Large intestine (tissue), 3 donors: ENCODE results near the gene NUDT7. TPM values are rescaled to one million over a fixed set of nuclear protein-coding genes. Genes with fewer than 3 reads are reported as not detected.

Source experiments
- DNase-seq, 2 donors: peaks; one replicate each; pipeline versions ENCODE4 v3.0.0 to v3.0.0-alpha.2; 2013
- H3K27ac ChIP-seq: one replicate; pipeline ENCODE4 v1.5.1; 2013; ENCODE audit warnings: low read length
- H3K27me3 ChIP-seq: 2 replicates; pipeline ENCODE4 v1.6.1; 2013; ENCODE audit warnings: low read length; ENCODE audit not compliant: control insufficient read depth, insufficient read depth
- H3K36me3 ChIP-seq: 2 replicates; pipeline ENCODE4 v1.6.1; 2013; ENCODE audit warnings: low read length; ENCODE audit not compliant: control insufficient read depth, insufficient read depth
- H3K4me1 ChIP-seq: one replicate; pipeline ENCODE4 v1.6.1; 2013; ENCODE audit warnings: low read length; ENCODE audit not compliant: control insufficient read depth, insufficient read depth
- H3K4me3 ChIP-seq: one replicate; pipeline ENCODE4 v1.5.1; 2013; ENCODE audit warnings: low read length
- H3K9me3 ChIP-seq: one replicate; pipeline ENCODE4 v1.6.1; 2013; ENCODE audit warnings: mild to moderate bottlenecking, low read depth, low read length, moderate library complexity; ENCODE audit not compliant: control insufficient read depth
- WGBS: methylation state at CpG from one replicate; pipeline ENCODE4 v1.1.5; 2013; ENCODE audit warnings: low lambda C conversion rate; ENCODE audit not compliant: insufficient coverage; 5-methylcytosine and 5-hydroxymethylcytosine counted together
- polyA plus RNA-seq: library from polyadenylated mRNA; unstranded; fragments of 120-200 nt; gene quantifications from one replicate; pipeline ENCODE4 v1.2.1, GENCODE V29; 2013

The NUDT7 gene
- polyA plus RNA-seq, 1 donor: 14.2 TPM

DNA sequence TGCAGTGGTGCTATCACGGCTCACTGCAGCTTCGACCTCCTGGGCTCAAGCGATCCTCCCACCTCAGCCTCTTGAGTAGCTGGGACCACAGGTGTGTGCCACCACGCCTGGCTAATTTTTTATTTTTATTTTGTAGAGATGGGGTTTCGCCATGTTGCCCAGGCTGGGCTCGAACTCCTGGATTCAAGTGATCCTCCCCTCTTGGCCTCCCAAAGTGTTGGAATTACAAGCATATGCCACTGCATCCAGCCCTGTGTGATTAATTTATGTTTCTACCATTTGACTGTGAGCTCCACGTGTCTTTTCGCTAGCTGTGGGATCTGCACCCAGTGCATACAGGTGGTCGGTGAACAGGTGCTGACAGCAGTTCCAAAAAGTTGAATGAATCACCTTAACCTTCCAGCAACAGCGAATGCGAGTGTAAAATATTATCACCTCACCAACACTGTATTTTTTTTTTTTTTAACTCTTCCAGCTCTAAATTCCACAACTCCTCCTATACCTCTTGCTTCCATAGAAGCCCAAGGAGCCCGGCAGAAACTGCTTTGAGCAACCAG, 484 bp upstream of the NUDT7 start:
- H3K27ac ChIP-seq: peak overlapping the region; percentile 21
- no peaks in the 10 kb centered on the region for H3K27me3 ChIP-seq
- H3K4me3 ChIP-seq: peak overlapping the region; percentile 20
- no peaks in the 10 kb centered on the region for H3K36me3 ChIP-seq
- H3K4me1 ChIP-seq: peaks cover 5% of the 10 kb centered on the region
- no peak for DNase-seq
- WGBS: 30% methylated on average over 2 of the region's 12 CpGs
- H3K9me3 ChIP-seq: no peaks in the 10 kb centered on the region

DNA sequence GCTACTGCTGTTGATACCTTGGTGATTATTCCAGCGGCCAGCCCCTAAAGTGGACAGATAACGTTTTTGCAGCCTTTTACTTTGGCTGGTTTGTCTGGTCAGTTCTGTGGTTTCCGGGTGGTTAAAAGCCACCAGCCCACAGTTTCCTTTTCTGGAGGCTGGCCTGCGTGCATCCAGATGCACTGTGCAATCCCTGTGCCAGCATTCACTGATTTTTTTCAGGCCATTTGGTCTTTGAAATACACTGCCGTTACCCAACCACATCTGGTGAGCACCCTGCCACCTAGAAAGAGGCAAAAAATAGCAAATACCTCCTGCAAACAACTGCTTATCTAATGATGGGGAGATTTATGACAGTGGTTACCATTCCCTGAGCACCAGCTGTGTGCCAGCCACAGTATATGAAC, 797 bp downstream of the NUDT7 start:
- Histone ChIP-seq H3K36me3 (no peaks in the 10 kb centered on the region), H3K27me3 (no peaks in the 10 kb centered on the region), H3K27ac (peak overlapping the region; percentile 67), H3K4me3 (peak overlapping the region; percentile 56), H3K4me1 (peaks cover 5% of the 10 kb centered on the region), H3K9me3 (no peaks in the 10 kb centered on the region)
- no CpG with 5 or more reads among the region's 5 CpGs for WGBS
- no peak for DNase-seq

DNA sequence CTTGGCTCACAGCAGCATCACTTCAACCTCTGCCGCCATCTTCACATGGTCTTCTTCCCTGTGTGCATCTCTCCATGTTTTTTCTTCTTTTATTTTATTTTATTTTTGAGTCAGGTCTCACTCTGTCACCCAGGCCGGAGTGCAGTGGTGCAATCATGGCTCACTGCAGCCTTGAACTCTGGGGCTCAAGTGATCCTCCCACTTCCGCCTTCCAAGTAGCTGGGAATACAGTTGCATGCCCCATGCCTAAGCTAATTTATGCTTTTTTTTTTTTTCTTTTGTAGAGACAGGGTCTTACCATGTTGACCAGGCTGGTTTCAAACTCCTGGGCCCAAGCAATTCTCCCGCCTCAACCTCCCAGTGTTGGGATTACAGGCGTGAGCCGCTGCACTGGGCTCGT, 1.9 kb downstream of the NUDT7 start:
- 100% methylated on average over 1 of the region's 7 CpGs for WGBS
- peaks cover 5% of the 10 kb centered on the region for H3K4me1 ChIP-seq
- H3K36me3 ChIP-seq: no peaks in the 10 kb centered on the region
- no peaks in the 10 kb centered on the region for H3K9me3 ChIP-seq
- no peak for DNase-seq
- no peak overlapping the region for H3K4me3 ChIP-seq
- no peak overlapping the region for H3K27ac ChIP-seq
- no peaks in the 10 kb centered on the region for H3K27me3 ChIP-seq

DNA sequence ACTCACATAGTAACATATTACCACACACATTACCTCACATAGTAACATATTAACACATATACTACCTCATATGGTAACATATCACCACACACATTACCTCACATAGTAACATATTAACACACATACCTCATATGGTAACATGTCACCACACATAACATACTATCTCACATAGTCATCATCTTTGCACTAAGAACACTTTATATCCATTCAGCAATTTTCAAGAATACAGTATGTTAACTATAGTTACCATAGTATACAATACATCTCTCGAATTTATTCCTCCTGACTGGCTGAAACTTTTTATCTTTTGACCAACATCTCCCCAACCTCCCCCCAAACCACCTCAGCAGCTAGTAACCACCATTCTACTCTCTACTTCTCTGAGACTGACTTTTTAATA, 7.6 kb downstream of the NUDT7 start:
- DNase-seq: no peak
- no peaks in the 10 kb centered on the region for H3K27me3 ChIP-seq
- H3K27ac ChIP-seq: no peak overlapping the region
- no CpG with 5 or more reads among the region's 1 CpG for WGBS
- no peaks in the 10 kb centered on the region for H3K4me1 ChIP-seq
- H3K4me3 ChIP-seq: no peak overlapping the region
- H3K9me3 ChIP-seq: no peaks in the 10 kb centered on the region
- H3K36me3 ChIP-seq: no peaks in the 10 kb centered on the region

DNA sequence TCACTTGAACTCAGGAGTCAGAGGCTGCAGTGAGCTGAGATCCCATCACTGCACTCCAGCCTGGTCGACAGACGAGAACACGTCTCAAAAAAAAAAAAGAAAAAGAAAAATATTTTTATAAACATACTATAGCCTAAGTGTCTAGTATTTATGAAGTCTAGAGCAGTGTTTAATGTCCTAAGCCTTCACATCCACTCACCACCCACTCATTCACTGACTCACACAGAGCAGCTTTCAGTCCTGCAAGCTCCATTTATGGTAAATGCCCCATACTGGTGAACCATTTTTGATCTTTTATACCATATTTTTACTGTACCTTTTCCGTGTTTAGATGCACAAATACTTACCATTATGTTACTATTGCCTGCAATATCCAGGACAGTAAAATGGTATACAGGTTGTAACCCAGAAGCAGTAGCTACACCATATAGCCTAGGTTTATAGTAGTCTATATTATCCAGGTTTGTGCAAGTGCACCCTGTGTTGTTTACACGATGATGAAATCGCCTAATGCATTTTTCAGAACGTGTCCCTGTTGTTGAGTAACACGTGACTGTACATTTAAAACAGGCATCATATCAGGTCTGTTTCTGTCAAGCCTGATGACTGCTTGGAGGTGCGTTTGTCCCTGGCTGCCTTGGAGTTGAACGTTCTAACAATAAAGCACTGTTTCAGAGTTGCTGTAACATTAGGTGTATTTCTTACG, 10.1 kb downstream of the NUDT7 start:
- H3K27me3 ChIP-seq: no peaks in the 10 kb centered on the region
- H3K4me1 ChIP-seq: no peaks in the 10 kb centered on the region
- H3K9me3 ChIP-seq: no peaks in the 10 kb centered on the region
- no peak overlapping the region for H3K27ac ChIP-seq
- no peak for DNase-seq
- no peaks in the 10 kb centered on the region for H3K36me3 ChIP-seq
- H3K4me3 ChIP-seq: no peak overlapping the region
- WGBS: 80% methylated on average over 1 of the region's 11 CpGs

DNA sequence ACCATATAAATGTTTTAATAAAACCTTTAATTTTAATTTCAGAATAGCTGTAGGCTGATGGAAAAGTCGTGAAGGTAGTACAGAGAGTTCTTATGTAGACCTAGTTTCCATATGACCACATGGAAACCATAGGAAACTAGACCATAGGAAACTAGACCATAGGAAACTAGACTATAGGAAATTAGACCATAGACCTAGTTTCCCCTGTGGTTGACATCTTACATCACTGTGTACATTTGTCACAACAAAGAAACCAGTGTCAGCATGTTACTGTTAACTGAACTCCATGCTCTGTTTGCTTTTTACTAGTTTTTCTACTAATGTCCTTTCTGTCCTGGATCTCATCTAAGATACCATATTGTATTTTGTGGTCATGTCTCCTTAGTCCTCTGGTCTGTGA, 14.6 kb downstream of the NUDT7 start:
- no peaks in the 10 kb centered on the region for H3K4me1 ChIP-seq
- no peaks in the 10 kb centered on the region for H3K27me3 ChIP-seq
- 100% methylated on average over 1 of the region's 1 CpG for WGBS
- H3K27ac ChIP-seq: no peak overlapping the region
- no peak overlapping the region for H3K4me3 ChIP-seq
- no peaks in the 10 kb centered on the region for H3K36me3 ChIP-seq
- H3K9me3 ChIP-seq: no peaks in the 10 kb centered on the region
- DNase-seq: no peak

DNA sequence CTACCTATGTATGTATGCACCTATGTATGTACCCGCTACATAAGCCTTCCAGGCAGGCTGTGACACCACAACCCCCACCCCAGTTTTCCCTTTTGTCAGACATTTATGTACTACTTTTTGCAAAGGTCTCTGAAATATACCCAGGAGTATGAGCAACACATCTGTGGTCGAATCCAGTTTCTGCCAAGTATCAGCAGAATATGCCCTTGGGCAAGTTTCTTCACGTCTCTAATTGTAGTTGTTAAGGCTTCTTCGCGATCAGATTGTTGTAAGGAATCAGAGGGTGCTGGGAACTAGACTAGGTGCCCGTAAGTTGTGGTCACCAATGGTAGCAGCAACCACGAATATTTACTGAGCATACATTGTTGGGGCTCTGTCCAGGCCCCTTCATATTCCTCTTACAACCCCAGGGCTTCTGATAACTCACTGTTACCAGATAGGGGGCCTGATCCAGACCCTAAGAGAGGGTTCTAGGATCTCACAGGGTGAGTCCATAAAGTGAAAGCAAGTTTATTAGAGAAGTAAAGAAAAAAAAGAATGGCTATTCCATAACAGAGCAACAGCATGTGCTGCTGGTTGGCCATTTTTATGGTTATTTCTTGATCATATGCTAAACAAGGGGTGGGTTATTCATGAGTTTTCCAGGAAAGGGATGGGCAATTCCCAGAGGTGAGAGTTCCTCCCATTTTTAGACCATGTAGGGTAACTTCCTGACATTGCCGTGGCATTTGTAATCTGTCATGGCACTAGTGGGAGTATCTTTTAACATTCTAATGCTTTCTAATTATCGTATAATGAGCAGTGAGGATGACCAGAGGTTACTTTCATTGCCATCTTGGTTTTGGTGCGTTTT, 16.6 kb downstream of the NUDT7 start:
- Histone ChIP-seq H3K27ac (no peak overlapping the region), H3K27me3 (no peaks in the 10 kb centered on the region), H3K4me3 (no peak overlapping the region), H3K4me1 (no peaks in the 10 kb centered on the region), H3K9me3 (no peaks in the 10 kb centered on the region), H3K36me3 (no peaks in the 10 kb centered on the region)
- WGBS: no CpG with 5 or more reads among the region's 10 CpGs
- no peak for DNase-seq

DNA sequence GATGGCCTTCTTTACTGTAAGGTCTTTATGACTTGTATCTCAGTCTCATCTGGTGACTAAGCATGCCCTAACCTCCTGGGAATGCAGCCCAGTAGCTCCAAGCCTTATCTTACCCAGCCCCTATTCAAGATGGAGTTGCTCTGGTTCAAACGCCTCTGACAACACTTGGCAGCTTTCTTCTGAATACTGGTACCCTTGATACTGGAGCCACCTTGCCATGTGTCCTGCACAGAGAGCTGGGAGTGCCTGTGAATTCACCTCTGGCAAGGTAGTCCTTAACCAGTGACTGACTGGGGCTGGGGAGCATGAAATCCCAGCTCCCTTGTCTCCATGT, 17.2 kb downstream of the NUDT7 start:
- Histone ChIP-seq H3K4me1 (no peaks in the 10 kb centered on the region), H3K9me3 (no peaks in the 10 kb centered on the region), H3K36me3 (no peaks in the 10 kb centered on the region), H3K27ac (no peak overlapping the region), H3K27me3 (no peaks in the 10 kb centered on the region), H3K4me3 (no peak overlapping the region)
- WGBS: no CpG with 5 or more reads among the region's 1 CpG
- DNase-seq: no peak

DNA sequence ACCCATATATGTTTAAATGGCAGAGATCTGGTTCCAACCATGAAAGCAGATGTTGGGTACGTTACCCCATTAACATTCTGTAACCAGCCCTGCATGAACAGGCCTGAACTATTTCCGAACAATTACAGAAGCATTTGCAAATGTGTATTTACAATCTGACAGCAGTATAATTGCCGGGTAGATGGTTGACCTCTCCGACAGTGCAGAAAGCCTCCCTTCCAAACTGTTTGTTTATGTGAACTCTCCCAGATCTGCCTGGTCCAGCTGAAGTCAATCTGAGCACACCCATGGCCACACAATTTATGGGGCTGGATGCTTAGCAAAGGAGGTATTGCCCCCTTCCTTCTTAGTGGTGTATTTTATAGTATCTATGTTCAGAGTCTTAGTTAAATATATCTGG, 21.8 kb downstream of the NUDT7 start:
- Histone ChIP-seq H3K4me3 (no peak overlapping the region), H3K27ac (no peak overlapping the region), H3K27me3 (no peaks in the 10 kb centered on the region), H3K4me1 (no peaks in the 10 kb centered on the region), H3K9me3 (no peaks in the 10 kb centered on the region), H3K36me3 (no peaks in the 10 kb centered on the region)
- no CpG with 5 or more reads among the region's 4 CpGs for WGBS
- no peak for DNase-seq

DNA sequence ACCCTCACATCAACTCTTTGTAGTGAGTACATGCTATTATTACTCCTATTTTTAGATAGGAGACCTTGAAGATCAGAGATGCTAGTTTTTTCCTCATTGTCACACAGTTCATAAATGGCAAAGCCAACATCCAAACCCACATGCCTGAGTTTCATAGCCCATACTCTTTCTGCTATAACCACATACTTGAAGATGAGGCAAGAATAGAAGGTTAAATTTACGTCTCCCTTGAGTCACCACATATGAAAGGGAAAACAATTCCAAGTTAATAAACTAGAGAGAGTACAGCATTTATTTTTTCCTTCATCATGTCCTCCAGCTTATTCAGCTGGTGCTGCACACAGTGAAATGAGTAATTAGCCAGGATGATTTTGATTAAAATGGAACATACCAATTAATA, 23.7 kb downstream of the NUDT7 start:
- DNase-seq: no peak
- H3K4me1 ChIP-seq: no peaks in the 10 kb centered on the region
- no peaks in the 10 kb centered on the region for H3K27me3 ChIP-seq
- no peak overlapping the region for H3K27ac ChIP-seq
- WGBS: no CpG with 5 or more reads among the region's 1 CpG
- no peaks in the 10 kb centered on the region for H3K36me3 ChIP-seq
- no peaks in the 10 kb centered on the region for H3K9me3 ChIP-seq
- no peak overlapping the region for H3K4me3 ChIP-seq
